Measurements from ENCODE around the gene DHX58.

DHX58 gene

GRCh38 chr17:42087736-42088705 is 24.5 kb downstream of the DHX58 start:
- FAIRE-seq (no peak), DNase-seq (ENCODE audit: low spot score) (peak; percentile 31)

GRCh38 chr17:42087042-42087701 is 25.3 kb downstream of the DHX58 start:
- FAIRE-seq (no peak), DNase-seq (ENCODE audit: low spot score) (no peak)

GRCh38 chr17:42081516-42082129 is 30.9 kb downstream of the DHX58 start:
- FAIRE-seq (no peak), DNase-seq (ENCODE audit: low spot score) (no peak)

GRCh38 chr17:42079541-42079940 is 33.0 kb downstream of the DHX58 start:
- FAIRE-seq (no peak), DNase-seq (ENCODE audit: low spot score) (no peak)

- peak; percentile 13 for FAIRE-seq
These were observed 34.0 kb downstream of the DHX58 start for GRCh38 chr17:42078396-42079043.

GRCh38 chr17:42077755-42078154 is 34.8 kb downstream of the DHX58 start:
- DNase-seq (ENCODE audit: low spot score) (no peak), FAIRE-seq (no peak)

More at GRCh38 chr17:42078396-42079043, 34.0 kb downstream of the DHX58 start:
- DNase-seq (ENCODE audit: low spot score): no peak

GRCh38 chr17:42076797-42077559 is 35.5 kb downstream of the DHX58 start:
- FAIRE-seq (no peak), DNase-seq (ENCODE audit: low spot score) (no peak)

- no peak for FAIRE-seq
- DNase-seq (ENCODE audit: low spot score): no peak
These were observed 36.7 kb downstream of the DHX58 start for GRCh38 chr17:42075789-42076188.

- DNase-seq (ENCODE audit: low spot score) (no peak), FAIRE-seq (no peak)
These were observed 40.0 kb downstream of the DHX58 start for GRCh38 chr17:42072323-42073187.

GRCh38 chr17:42071810-42072209 is 40.7 kb downstream of the DHX58 start:
- FAIRE-seq (no peak), DNase-seq (ENCODE audit: low spot score) (no peak)

GRCh38 chr17:42068979-42069378 is 43.5 kb downstream of the DHX58 start:
- DNase-seq (ENCODE audit: low spot score) (no peak), FAIRE-seq (no peak)

GRCh38 chr17:42067371-42068091 is 45.0 kb downstream of the DHX58 start:
- FAIRE-seq (peak; percentile 80), DNase-seq (ENCODE audit: low spot score) (peak; percentile 70)

GRCh38 chr17:42065201-42065600 is 47.3 kb downstream of the DHX58 start:
- DNase-seq (ENCODE audit: low spot score): no peak
- no peak for FAIRE-seq

- FAIRE-seq (no peak), DNase-seq (ENCODE audit: low spot score) (no peak)
These were observed 49.8 kb downstream of the DHX58 start for GRCh38 chr17:42062681-42063080.

GRCh38 chr17:42061646-42062487 is 50.6 kb downstream of the DHX58 start:
- DNase-seq (ENCODE audit: low spot score): no peak
- no peak for FAIRE-seq

- no peak for FAIRE-seq
These were observed 52.3 kb downstream of the DHX58 start for GRCh38 chr17:42060231-42060630.

GRCh38 chr17:42059815-42060214 is 52.7 kb downstream of the DHX58 start:
- FAIRE-seq: no peak
- DNase-seq (ENCODE audit: low spot score): no peak

More at GRCh38 chr17:42060231-42060630, 52.3 kb downstream of the DHX58 start:
- DNase-seq (ENCODE audit: low spot score): no peak

GRCh38 chr17:42058063-42058462 is 54.5 kb downstream of the DHX58 start:
- FAIRE-seq (no peak), DNase-seq (ENCODE audit: low spot score) (no peak)

Data from urothelium cell line (cell line).